HCT116 (cell line): ENCODE results near the gene ITGBL1. TPM values are rescaled to one million over a fixed set of nuclear protein-coding genes. Genes with fewer than 3 reads are reported as not detected.

Experiments
- ATAC-seq: fragments of 200-7000 bp; cut with Tn5 transposase; 2 replicates; pipeline ENCODE4 v1.9.1; 2020; ENCODE audit warnings: mild to moderate bottlenecking, moderate library complexity
- BruUV-seq: library from RNA; stranded (reverse); fragments of 400-500 nt; replicated peaks from 2 replicates; lab custom pipeline; 2021; lab: Mats Ljungman, UMichigan
- CTCF ChIA-PET: fragments of 300-600 bp; sonication (Branson Sonifier 250); formaldehyde crosslinking; loops from one replicate; lab custom pipeline; 2021; ENCODE audit warnings: antibody characterized with exemption; lab: Charles Lee
- POLR2A ChIA-PET: fragments of 300-600, 350-600 bp; sonication (Branson Sonifier 250); formaldehyde crosslinking; loops from one replicate; lab custom pipeline; 2021; ENCODE audit warnings: antibody characterized with exemption; lab: Charles Lee
- RAD21 ChIA-PET, 2 experiments: fragments of 300-600 bp; sonication (Branson Sonifier 250); formaldehyde crosslinking; loops; one replicate each; lab custom pipeline; 2023; ENCODE audit warnings: low total read pairs in 2 of 2; ENCODE audit not compliant: uncharacterized antibody in 2 of 2, unreplicated experiment in 2 of 2, low non-redundant PET in 1 of 2; lab: Charles Lee
- DNase-seq: peaks from one replicate; pipeline ENCODE4 v3.0.0-alpha.2; 2010; ENCODE audit warnings: low read depth, low spot score
- H2AFZ ChIP-seq: fragments of 200-600 bp; shearing (Covaris generic), sonication (generic); 2 replicates; pipeline ENCODE4 v1.6.1; 2017; ENCODE audit warnings: low read depth, mixed run types, mixed read lengths, antibody characterized with exemption, low read length; ENCODE audit not compliant: poor library complexity, severe bottlenecking
- H3K27ac ChIP-seq: 2 replicates; pipeline ENCODE4 v1.5.1; 2012; ENCODE audit warnings: low read depth, low read length
- H3K27me3 ChIP-seq: fragments of 200-600 bp; sonication (generic); 2 replicates; pipeline ENCODE4 v1.6.1; 2016; ENCODE audit warnings: mixed run types, low read length, mixed read lengths; ENCODE audit not compliant: insufficient read depth
- H3K36me3 ChIP-seq, 2 experiments: fragments of 200-500 bp in 1 of 2; fragments of 200-600 bp in 1 of 2; sonication (Bioruptor generic) in 1 of 2; sonication (generic) in 1 of 2; 2 replicates each; pipeline versions ENCODE4 v1.5.1 to v1.6.1; 2014 to 2016; ENCODE audit warnings: low read length in 2 of 2, inconsistent platforms in 1 of 2, mixed read lengths in 1 of 2, mixed run types in 1 of 2; ENCODE audit not compliant: insufficient read depth in 2 of 2, control insufficient read depth in 1 of 2
- H3K4me1 ChIP-seq, 2 experiments: fragments of 200-600 bp in 1 of 2; sonication (generic) in 1 of 2; 2 replicates each; pipeline versions ENCODE4 v1.5.1 to v1.6.1; 2012 to 2017; ENCODE audit warnings: low read length in 2 of 2, inconsistent platforms in 1 of 2, mild to moderate bottlenecking in 1 of 2, mixed read lengths in 1 of 2, mixed run types in 1 of 2, moderate library complexity in 1 of 2; ENCODE audit not compliant: insufficient read depth in 2 of 2, control insufficient read depth in 1 of 2
- H3K4me2 ChIP-seq: fragments of 200-600 bp; sonication (generic); 2 replicates; pipeline ENCODE4 v1.6.1; 2017; ENCODE audit warnings: mixed run types, low read length, mixed read lengths
- H3K4me3 ChIP-seq, 2 experiments: fragments of 200-600 bp in 1 of 2; sonication (generic) in 1 of 2; replicated peaks in 1 of 2; 2 replicates each; pipeline ENCODE4 v1.5.1; 2011 to 2016; ENCODE audit warnings: low read length in 2 of 2, control low read depth in 1 of 2, low read depth in 1 of 2, mild to moderate bottlenecking in 1 of 2, mixed read lengths in 1 of 2, mixed run types in 1 of 2
- H3K79me2 ChIP-seq: fragments of 200-600 bp; sonication (generic); 2 replicates; pipeline ENCODE4 v1.6.1; 2017; ENCODE audit warnings: mild to moderate bottlenecking, mixed run types, low read length, moderate library complexity, mixed read lengths; ENCODE audit not compliant: insufficient read depth
- H3K9ac ChIP-seq: fragments of 200-600 bp; sonication (generic); 2 replicates; pipeline ENCODE4 v1.6.1; 2016; ENCODE audit warnings: low read length, mixed read lengths
- H3K9me2 ChIP-seq: fragments of 200-600 bp; sonication (generic), shearing (Covaris generic); 2 replicates; pipeline ENCODE4 v1.6.1; 2017; ENCODE audit warnings: mixed run types, mild to moderate bottlenecking, moderate library complexity; ENCODE audit not compliant: insufficient read depth
- H3K9me3 ChIP-seq, 2 experiments: fragments of 200-500 bp in 1 of 2; fragments of 200-600 bp in 1 of 2; sonication (Bioruptor generic) in 1 of 2; sonication (generic) in 1 of 2; 2 replicates each; pipeline ENCODE4 v1.6.1; 2014 to 2017; ENCODE audit warnings: low read length in 2 of 2, mixed read lengths in 2 of 2, inconsistent platforms in 1 of 2, low read depth in 1 of 2, mild to moderate bottlenecking in 1 of 2, mixed run types in 1 of 2, moderate library complexity in 1 of 2; ENCODE audit not compliant: control insufficient read depth in 1 of 2, insufficient read depth in 1 of 2
- H4K20me1 ChIP-seq: fragments of 200-600 bp; sonication (generic), shearing (Covaris generic); 2 replicates; pipeline ENCODE4 v1.6.1; 2017; ENCODE audit warnings: mixed run types, mild to moderate bottlenecking, moderate library complexity; ENCODE audit not compliant: insufficient read depth
- ATF3 ChIP-seq: IDR thresholded peaks from 2 replicates; pipeline ENCODE4 v1.6.1; 2012
- CEBPB ChIP-seq: IDR thresholded peaks from 2 replicates; pipeline ENCODE4 v1.6.1; 2012; ENCODE audit warnings: low read depth
- EGR1 ChIP-seq: IDR thresholded peaks from 2 replicates; pipeline ENCODE4 v1.6.1; 2012; ENCODE audit warnings: low read depth
- EZH2phosphoT487 ChIP-seq: fragments of 200-600 bp; IDR thresholded peaks from 2 replicates; pipeline ENCODE4 v1.6.1; 2018; ENCODE audit warnings: antibody characterized with exemption, borderline replicate concordance
- JUND ChIP-seq: IDR thresholded peaks from 2 replicates; pipeline ENCODE4 v1.6.1; 2012
- POLR2A ChIP-seq: IDR thresholded peaks from 2 replicates; pipeline ENCODE4 v1.7.0; 2011; ENCODE audit warnings: borderline replicate concordance; ENCODE audit not compliant: insufficient read depth, insufficient read length; ENCODE audit errors: extremely low read depth
- RAD21 ChIP-seq: IDR thresholded peaks from 2 replicates; pipeline ENCODE4 v1.6.1; 2012; ENCODE audit warnings: low read depth, mild to moderate bottlenecking
- SP1 ChIP-seq: IDR thresholded peaks from 2 replicates; pipeline ENCODE4 v1.6.1; 2012; ENCODE audit warnings: low read depth
- TCF7L2 ChIP-seq: IDR thresholded peaks from 2 replicates; pipeline ENCODE4 v1.7.0; 2011; ENCODE audit warnings: borderline replicate concordance, inconsistent platforms; ENCODE audit not compliant: insufficient read depth, insufficient read length; ENCODE audit errors: extremely low read depth
- intact Hi-C: fragments of 100-400 bp; cut with micrococcal nuclease; formaldehyde crosslinking; loops from 2 replicates; pipeline ENCODE4 v1.10.0; 2022
- total RNA-seq: library from RNA; stranded (reverse); gene quantifications from one replicate; pipeline ENCODE4 v1.2.1, GENCODE V29; 2021; ENCODE audit not compliant: unreplicated experiment
- TF ChIP-seq, protein P1 (sequence below): IDR thresholded peaks from 2 replicates; pipeline ENCODE4 v1.6.1; 2011; ENCODE audit warnings: mild to moderate bottlenecking, low read length, moderate library complexity; ENCODE audit not compliant: insufficient replicate concordance; ENCODE audit errors: extremely low read depth
- TF ChIP-seq, protein P2 (sequence below): IDR thresholded peaks from 2 replicates; pipeline ENCODE4 v1.6.1; 2012; ENCODE audit warnings: low read depth

ITGBL1 gene
- total RNA-seq, 1 experiment from 2014 or later = 0.66 TPM

GRCh38 chr13:101492251-101492910 lies 39.9 kb downstream of the ITGBL1 start (continued):
- TF ChIP-seq, protein P1, sequence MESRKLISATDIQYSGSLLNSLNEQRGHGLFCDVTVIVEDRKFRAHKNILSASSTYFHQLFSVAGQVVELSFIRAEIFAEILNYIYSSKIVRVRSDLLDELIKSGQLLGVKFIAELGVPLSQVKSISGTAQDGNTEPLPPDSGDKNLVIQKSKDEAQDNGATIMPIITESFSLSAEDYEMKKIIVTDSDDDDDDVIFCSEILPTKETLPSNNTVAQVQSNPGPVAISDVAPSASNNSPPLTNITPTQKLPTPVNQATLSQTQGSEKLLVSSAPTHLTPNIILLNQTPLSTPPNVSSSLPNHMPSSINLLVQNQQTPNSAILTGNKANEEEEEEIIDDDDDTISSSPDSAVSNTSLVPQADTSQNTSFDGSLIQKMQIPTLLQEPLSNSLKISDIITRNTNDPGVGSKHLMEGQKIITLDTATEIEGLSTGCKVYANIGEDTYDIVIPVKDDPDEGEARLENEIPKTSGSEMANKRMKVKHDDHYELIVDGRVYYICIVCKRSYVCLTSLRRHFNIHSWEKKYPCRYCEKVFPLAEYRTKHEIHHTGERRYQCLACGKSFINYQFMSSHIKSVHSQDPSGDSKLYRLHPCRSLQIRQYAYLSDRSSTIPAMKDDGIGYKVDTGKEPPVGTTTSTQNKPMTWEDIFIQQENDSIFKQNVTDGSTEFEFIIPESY = no peak

GRCh38 chr13:101493541-101493940 lies 41.1 kb downstream of the ITGBL1 start:
- Histone ChIP-seq H3K79me2 (no peaks in the 10 kb centered on the region), H3K9me3 (peaks cover 0 to 5% of the 10 kb centered on the region in 2 experiments; a peak in 2 of 4 replicates), H3K4me3 (no peak overlapping the region), H2AFZ (no peak overlapping the region), H4K20me1 (no peaks in the 10 kb centered on the region), H3K9ac (no peak overlapping the region), H3K9me2 (no peaks in the 10 kb centered on the region), H3K36me3 (no peaks in the 10 kb centered on the region), H3K27ac (no peak overlapping the region), H3K4me1 (no peaks in the 10 kb centered on the region), H3K4me2 (no peak overlapping the region), H3K27me3 (no peaks in the 10 kb centered on the region)
- POLR2A ChIA-PET = no interaction called here
- ATAC-seq = no peak
- no peak for DNase-seq
- RAD21 ChIA-PET = no interaction called here
- CTCF ChIA-PET = no interaction called here
- no peak for TF ChIP-seq RAD21
- TF ChIP-seq TCF7L2 = no peak
- TF ChIP-seq POLR2A = no peak
- TF ChIP-seq EGR1 = no peak
- TF ChIP-seq, protein P2, sequence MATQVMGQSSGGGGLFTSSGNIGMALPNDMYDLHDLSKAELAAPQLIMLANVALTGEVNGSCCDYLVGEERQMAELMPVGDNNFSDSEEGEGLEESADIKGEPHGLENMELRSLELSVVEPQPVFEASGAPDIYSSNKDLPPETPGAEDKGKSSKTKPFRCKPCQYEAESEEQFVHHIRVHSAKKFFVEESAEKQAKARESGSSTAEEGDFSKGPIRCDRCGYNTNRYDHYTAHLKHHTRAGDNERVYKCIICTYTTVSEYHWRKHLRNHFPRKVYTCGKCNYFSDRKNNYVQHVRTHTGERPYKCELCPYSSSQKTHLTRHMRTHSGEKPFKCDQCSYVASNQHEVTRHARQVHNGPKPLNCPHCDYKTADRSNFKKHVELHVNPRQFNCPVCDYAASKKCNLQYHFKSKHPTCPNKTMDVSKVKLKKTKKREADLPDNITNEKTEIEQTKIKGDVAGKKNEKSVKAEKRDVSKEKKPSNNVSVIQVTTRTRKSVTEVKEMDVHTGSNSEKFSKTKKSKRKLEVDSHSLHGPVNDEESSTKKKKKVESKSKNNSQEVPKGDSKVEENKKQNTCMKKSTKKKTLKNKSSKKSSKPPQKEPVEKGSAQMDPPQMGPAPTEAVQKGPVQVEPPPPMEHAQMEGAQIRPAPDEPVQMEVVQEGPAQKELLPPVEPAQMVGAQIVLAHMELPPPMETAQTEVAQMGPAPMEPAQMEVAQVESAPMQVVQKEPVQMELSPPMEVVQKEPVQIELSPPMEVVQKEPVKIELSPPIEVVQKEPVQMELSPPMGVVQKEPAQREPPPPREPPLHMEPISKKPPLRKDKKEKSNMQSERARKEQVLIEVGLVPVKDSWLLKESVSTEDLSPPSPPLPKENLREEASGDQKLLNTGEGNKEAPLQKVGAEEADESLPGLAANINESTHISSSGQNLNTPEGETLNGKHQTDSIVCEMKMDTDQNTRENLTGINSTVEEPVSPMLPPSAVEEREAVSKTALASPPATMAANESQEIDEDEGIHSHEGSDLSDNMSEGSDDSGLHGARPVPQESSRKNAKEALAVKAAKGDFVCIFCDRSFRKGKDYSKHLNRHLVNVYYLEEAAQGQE = no peak
- TF ChIP-seq ATF3 = no peak
- TF ChIP-seq JUND = no peak
- no peak for TF ChIP-seq SP1
- TF ChIP-seq EZH2phosphoT487 = no peak
- TF ChIP-seq, protein P1 = no peak
- no peak for TF ChIP-seq CEBPB
- no TSS peak for BruUV-seq
- intact Hi-C loops = no loop called here
